Activated T-cell treated with anti-CD3 and anti-CD28 coated beads for 1 hour (primary cell): ENCODE results near the gene CELF2.

Experiments used
- DNase-seq: peaks from one replicate; pipeline ENCODE4 v3.0.0-alpha.2; 2020; ENCODE audit warnings: low read depth

CELF2 gene

GRCh38 chr10:11303361-11304170, 285.9 kb downstream of the CELF2 start:
- DNase-seq = no peak

- no peak for DNase-seq
Observed at GRCh38 chr10:11304906-11305585, 287.4 kb downstream of the CELF2 start.

GRCh38 chr10:11305825-11306593, 288.3 kb downstream of the CELF2 start:
- no peak for DNase-seq

- DNase-seq = no peak
Observed at GRCh38 chr10:11307004-11307403, 289.3 kb downstream of the CELF2 start.

- no peak for DNase-seq
Observed at GRCh38 chr10:11307937-11308336, 290.3 kb downstream of the CELF2 start.

GRCh38 chr10:11311027-11311426, 293.4 kb downstream of the CELF2 start:
- no peak for DNase-seq

- DNase-seq = no peak
Observed at GRCh38 chr10:11313463-11313862, 295.8 kb downstream of the CELF2 start.

GRCh38 chr10:11317936-11318670, 300.4 kb downstream of the CELF2 start:
- no peak for DNase-seq

GRCh38 chr10:11318826-11319598, 301.3 kb downstream of the CELF2 start:
- no peak for DNase-seq

- no peak for DNase-seq
Observed at GRCh38 chr10:11319990-11320602, 302.4 kb downstream of the CELF2 start.

GRCh38 chr10:11320809-11321520, 303.3 kb downstream of the CELF2 start:
- DNase-seq = no peak

GRCh38 chr10:11322698-11323097, 305.0 kb downstream of the CELF2 start:
- no peak for DNase-seq

GRCh38 chr10:11324761-11325321, 307.2 kb downstream of the CELF2 start:
- DNase-seq = no peak

GRCh38 chr10:11325817-11326216, 308.1 kb downstream of the CELF2 start:
- DNase-seq = no peak

- DNase-seq = no peak
Observed at GRCh38 chr10:11326241-11326640, 308.6 kb downstream of the CELF2 start.

GRCh38 chr10:11326913-11327616, 309.4 kb downstream of the CELF2 start:
- no peak for DNase-seq

GRCh38 chr10:11328264-11329061, 310.8 kb downstream of the CELF2 start:
- no peak for DNase-seq

- DNase-seq = no peak
Observed at GRCh38 chr10:11329062-11329673, 311.5 kb downstream of the CELF2 start.
